C4-2B (cell line): ENCODE data around the gene SKAP2.

Source experiments
- CTCF ChIP-seq: fragments of 450-650 bp; conservative IDR thresholded peaks from 2 replicates; pipeline ENCODE4 v1.5.1; 2017; ENCODE audit warnings: mild to moderate bottlenecking
- ZFX ChIP-seq: fragments of 450-650 bp; IDR thresholded peaks from 2 replicates; pipeline ENCODE4 v1.6.1; 2017

DNA sequence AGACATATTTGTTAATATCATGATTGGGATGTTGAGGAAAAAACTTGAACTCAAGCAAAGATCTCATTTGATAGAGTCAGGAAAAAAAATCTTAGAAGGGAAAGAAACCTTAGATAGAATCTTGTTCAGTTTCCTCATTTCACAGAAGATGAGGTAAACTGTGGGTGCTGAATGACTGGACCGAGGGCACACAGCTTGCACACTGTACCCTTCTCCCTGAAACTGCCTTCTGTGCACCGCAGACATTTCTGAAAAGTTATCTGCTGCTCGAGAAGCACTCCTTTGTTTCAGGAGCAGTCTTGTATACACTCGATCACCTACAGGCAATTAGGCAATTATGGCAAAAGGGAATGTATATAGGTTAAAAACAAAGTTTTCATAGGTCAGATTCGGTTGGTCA lies 167.4 kb downstream of the SKAP2 start:
- TF ChIP-seq CTCF, result no peak
- no peak for TF ChIP-seq ZFX
